ENCODE data around the gene ITPRIP.

ITPRIP gene

DNA sequence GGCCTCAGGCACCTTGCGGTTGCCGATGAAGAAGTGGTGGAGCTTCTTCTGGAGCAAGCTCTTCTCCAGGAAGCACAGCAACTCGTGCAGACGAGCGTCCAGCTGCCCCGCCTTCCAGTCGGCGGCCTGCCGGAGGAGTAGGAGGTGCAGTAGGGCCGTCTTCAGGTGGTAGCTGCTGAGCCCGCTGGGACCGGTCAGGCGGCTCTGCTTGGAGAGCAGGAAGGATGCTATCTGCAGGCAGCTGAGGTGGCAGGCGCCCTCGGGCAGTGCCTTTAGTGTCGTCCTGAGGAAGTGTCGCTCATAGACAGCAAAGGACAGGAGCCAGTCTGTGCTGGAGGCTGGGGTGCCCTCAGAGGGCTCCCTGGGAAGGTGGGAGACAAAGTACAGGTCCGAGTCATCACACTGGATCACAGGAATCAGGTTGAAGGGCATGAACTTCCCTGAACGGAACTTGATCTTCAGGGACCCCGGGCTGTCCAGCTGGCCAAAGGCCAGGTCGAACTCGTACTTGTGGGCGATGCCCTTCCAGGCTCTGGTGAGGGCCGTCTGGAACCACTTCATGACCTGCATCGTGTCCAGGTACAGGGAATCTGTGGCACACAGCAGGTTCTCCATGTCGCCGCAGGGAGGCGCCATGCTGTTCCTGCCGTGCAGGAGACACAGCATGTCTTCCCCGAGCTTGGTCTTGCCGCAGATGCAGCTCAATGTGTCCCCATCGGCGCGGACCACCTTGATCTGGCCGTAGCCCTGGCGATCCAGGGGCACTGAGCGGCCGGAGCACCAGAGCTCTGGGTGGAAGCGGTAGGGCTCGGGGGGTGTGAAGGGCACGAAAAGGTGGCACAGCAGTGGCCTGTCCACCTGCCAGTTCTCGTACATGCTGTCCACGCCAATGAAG lies 23.4 kb downstream of the ITPRIP start:
- DNase-seq (ENCODE audit: insufficient read length, low spot score) (no peak), FAIRE-seq (no peak)
- TF ChIP-seq POLR2AphosphoS5 (IDR thresholded peaks at IDR 0.05; ENCODE audit: low read depth, low read length) (no peak), POU2F2 (IDR thresholded peaks at IDR 0.05; ENCODE audit: low read depth, low read length) (no peak), POLR2A (IDR thresholded peaks at IDR 0.05; ENCODE audit: low read depth, low read length) (no peak), TAF1 (IDR thresholded peaks at IDR 0.05; ENCODE audit: low read depth, low read length) (no peak), SPI1 (IDR thresholded peaks at IDR 0.05; ENCODE audit: low read depth, low read length) (no peak), PAX5 (IDR thresholded peaks at IDR 0.05; ENCODE audit: insufficient read depth, low read length, severe bottlenecking) (no peak)

GRCh38 chr10:104311184-104311720 lies 27.0 kb downstream of the ITPRIP start:
- FAIRE-seq, result no peak
- no peak for TF ChIP-seq TAF1 (IDR thresholded peaks at IDR 0.05; ENCODE audit: low read depth, low read length)
- no peak for TF ChIP-seq POU2F2 (IDR thresholded peaks at IDR 0.05; ENCODE audit: low read depth, low read length)
- no peak for TF ChIP-seq PAX5 (IDR thresholded peaks at IDR 0.05; ENCODE audit: insufficient read depth, low read length, severe bottlenecking)
- TF ChIP-seq POLR2AphosphoS5 (IDR thresholded peaks at IDR 0.05; ENCODE audit: low read depth, low read length), result no peak
- TF ChIP-seq POLR2A (IDR thresholded peaks at IDR 0.05; ENCODE audit: low read depth, low read length), result no peak
- TF ChIP-seq SPI1 (IDR thresholded peaks at IDR 0.05; ENCODE audit: low read depth, low read length), result no peak
- DNase-seq (ENCODE audit: insufficient read length, low spot score), result no peak

- no peak for DNase-seq (ENCODE audit: insufficient read length, low spot score)
- no peak for TF ChIP-seq TAF1 (IDR thresholded peaks at IDR 0.05; ENCODE audit: low read depth, low read length)
- TF ChIP-seq POU2F2 (IDR thresholded peaks at IDR 0.05; ENCODE audit: low read depth, low read length), result no peak
- TF ChIP-seq PAX5 (IDR thresholded peaks at IDR 0.05; ENCODE audit: insufficient read depth, low read length, severe bottlenecking), result no peak
- TF ChIP-seq POLR2AphosphoS5 (IDR thresholded peaks at IDR 0.05; ENCODE audit: low read depth, low read length), result 0 out of 2 replicates have a peak, but pooled peaks have one; percentile 4
- TF ChIP-seq SPI1 (IDR thresholded peaks at IDR 0.05; ENCODE audit: low read depth, low read length), result no peak
- peak; percentile 28; the same call in 1 of the 2 replicates for TF ChIP-seq POLR2A (IDR thresholded peaks at IDR 0.05; ENCODE audit: low read depth, low read length)
- no peak for FAIRE-seq
Observed at GRCh38 chr10:104309980-104310978, 28.0 kb downstream of the ITPRIP start.

DNA sequence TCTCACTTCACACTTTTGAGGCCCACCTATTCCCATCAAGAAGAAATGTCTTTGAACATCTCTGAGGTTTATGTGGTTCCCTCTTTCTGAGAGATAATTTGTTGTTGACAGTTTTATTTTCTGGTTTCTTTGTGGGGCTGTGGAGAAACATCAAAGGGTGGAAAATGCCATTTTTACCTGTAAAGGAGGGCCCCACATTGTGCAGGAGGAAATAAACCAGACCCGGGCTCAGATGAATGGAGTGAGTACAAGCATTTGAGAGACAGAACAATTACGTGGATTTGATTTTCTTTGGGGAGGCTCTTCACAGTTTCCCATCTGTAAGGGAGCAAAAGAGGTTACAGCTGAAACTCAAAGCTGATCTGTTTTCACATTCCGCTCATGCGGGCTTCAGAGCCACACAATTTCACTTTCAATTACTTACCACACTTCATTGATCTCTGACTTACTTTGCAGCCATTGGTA lies 29.8 kb downstream of the ITPRIP start:
- DNase-seq (ENCODE audit: insufficient read length, low spot score) (no peak), FAIRE-seq (peak; percentile 13)
- no peak for TF ChIP-seq POLR2A (IDR thresholded peaks at IDR 0.05; ENCODE audit: low read depth, low read length)
- no peak for TF ChIP-seq TAF1 (IDR thresholded peaks at IDR 0.05; ENCODE audit: low read depth, low read length)
- TF ChIP-seq SPI1 (IDR thresholded peaks at IDR 0.05; ENCODE audit: low read depth, low read length), result no peak
- TF ChIP-seq PAX5 (IDR thresholded peaks at IDR 0.05; ENCODE audit: insufficient read depth, low read length, severe bottlenecking), result no peak
- TF ChIP-seq POU2F2 (IDR thresholded peaks at IDR 0.05; ENCODE audit: low read depth, low read length), result no peak
- TF ChIP-seq POLR2AphosphoS5 (IDR thresholded peaks at IDR 0.05; ENCODE audit: low read depth, low read length), result no peak

- no peak for TF ChIP-seq PAX5 (IDR thresholded peaks at IDR 0.05; ENCODE audit: insufficient read depth, low read length, severe bottlenecking)
- TF ChIP-seq POU2F2 (IDR thresholded peaks at IDR 0.05; ENCODE audit: low read depth, low read length), result no peak
- no peak for TF ChIP-seq TAF1 (IDR thresholded peaks at IDR 0.05; ENCODE audit: low read depth, low read length)
- TF ChIP-seq POLR2A (IDR thresholded peaks at IDR 0.05; ENCODE audit: low read depth, low read length), result no peak
- no peak for TF ChIP-seq SPI1 (IDR thresholded peaks at IDR 0.05; ENCODE audit: low read depth, low read length)
- TF ChIP-seq POLR2AphosphoS5 (IDR thresholded peaks at IDR 0.05; ENCODE audit: low read depth, low read length), result no peak
- DNase-seq (ENCODE audit: insufficient read length, low spot score) (no peak), FAIRE-seq (no peak)
Observed at GRCh38 chr10:104307576-104308438, 30.5 kb downstream of the ITPRIP start.

GRCh38 chr10:104306897-104307296 lies 31.4 kb downstream of the ITPRIP start:
- DNase-seq (ENCODE audit: insufficient read length, low spot score), result no peak

GRCh38 chr10:104304927-104305326 lies 33.3 kb downstream of the ITPRIP start:
- DNase-seq (ENCODE audit: insufficient read length, low spot score), result no peak
- TF ChIP-seq TAF1 (IDR thresholded peaks at IDR 0.05; ENCODE audit: low read depth, low read length) (no peak), POLR2A (IDR thresholded peaks at IDR 0.05; ENCODE audit: low read depth, low read length) (no peak), PAX5 (IDR thresholded peaks at IDR 0.05; ENCODE audit: insufficient read depth, low read length, severe bottlenecking) (no peak), POLR2AphosphoS5 (IDR thresholded peaks at IDR 0.05; ENCODE audit: low read depth, low read length) (no peak), SPI1 (IDR thresholded peaks at IDR 0.05; ENCODE audit: low read depth, low read length) (no peak), POU2F2 (IDR thresholded peaks at IDR 0.05; ENCODE audit: low read depth, low read length) (no peak)
- no peak for FAIRE-seq

More at GRCh38 chr10:104306897-104307296, 31.4 kb downstream of the ITPRIP start:
- no peak for TF ChIP-seq POLR2A (IDR thresholded peaks at IDR 0.05; ENCODE audit: low read depth, low read length)
- no peak for TF ChIP-seq POLR2AphosphoS5 (IDR thresholded peaks at IDR 0.05; ENCODE audit: low read depth, low read length)
- no peak for TF ChIP-seq TAF1 (IDR thresholded peaks at IDR 0.05; ENCODE audit: low read depth, low read length)
- TF ChIP-seq PAX5 (IDR thresholded peaks at IDR 0.05; ENCODE audit: insufficient read depth, low read length, severe bottlenecking), result no peak
- no peak for TF ChIP-seq SPI1 (IDR thresholded peaks at IDR 0.05; ENCODE audit: low read depth, low read length)
- no peak for TF ChIP-seq POU2F2 (IDR thresholded peaks at IDR 0.05; ENCODE audit: low read depth, low read length)
- FAIRE-seq, result no peak

DNA sequence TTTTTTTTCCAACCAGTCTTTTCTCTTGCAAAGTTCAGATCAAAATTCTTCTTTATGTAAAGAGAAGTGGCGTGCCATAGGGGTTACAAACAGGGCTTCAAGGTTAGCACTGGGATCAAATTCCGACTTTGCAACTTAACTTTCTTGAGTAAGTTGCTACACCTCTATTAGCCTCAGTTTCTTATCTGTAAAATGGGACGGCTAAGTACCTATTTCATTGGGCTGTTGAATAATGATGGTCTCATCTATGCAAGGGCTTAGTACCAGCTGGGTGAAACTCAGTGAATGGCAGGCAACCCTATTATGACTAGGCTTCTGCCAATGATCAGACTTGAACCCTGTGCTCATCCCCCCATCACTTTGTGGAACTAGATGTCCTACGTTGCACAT lies 33.9 kb downstream of the ITPRIP start:
- TF ChIP-seq POLR2AphosphoS5 (IDR thresholded peaks at IDR 0.05; ENCODE audit: low read depth, low read length) (no peak), PAX5 (IDR thresholded peaks at IDR 0.05; ENCODE audit: insufficient read depth, low read length, severe bottlenecking) (no peak), TAF1 (IDR thresholded peaks at IDR 0.05; ENCODE audit: low read depth, low read length) (no peak), SPI1 (IDR thresholded peaks at IDR 0.05; ENCODE audit: low read depth, low read length) (no peak), POU2F2 (IDR thresholded peaks at IDR 0.05; ENCODE audit: low read depth, low read length) (no peak), POLR2A (IDR thresholded peaks at IDR 0.05; ENCODE audit: low read depth, low read length) (no peak)
- FAIRE-seq, result no peak

More for the DNA sequence above, 33.9 kb downstream of the ITPRIP start:
- DNase-seq (ENCODE audit: insufficient read length, low spot score), result no peak

Data from GM12891 (cell line).